GM19193 (cell line): ENCODE results near the gene DLG2.

ENCODE experiments used
- POLR2A ChIP-seq: IDR thresholded peaks from 4 replicates; pipeline ENCODE4 v1.6.1; 2011; ENCODE audit not compliant: insufficient read depth, insufficient read length; ENCODE audit errors: extremely low read depth

The DLG2 gene

GRCh38 chr11:85530634-85531033, 96.5 kb downstream of the DLG2 start:
- no peak for TF ChIP-seq POLR2A

GRCh38 chr11:85526564-85526963, 100.6 kb downstream of the DLG2 start:
- TF ChIP-seq POLR2A, result no peak

- no peak for TF ChIP-seq POLR2A
Measured at GRCh38 chr11:85525686-85526085, 101.5 kb downstream of the DLG2 start.

- no peak for TF ChIP-seq POLR2A
Measured at GRCh38 chr11:85517272-85517671, 109.9 kb downstream of the DLG2 start.

- TF ChIP-seq POLR2A, result no peak
Measured at GRCh38 chr11:85495918-85496317, 131.2 kb downstream of the DLG2 start.

- TF ChIP-seq POLR2A, result no peak
Measured at GRCh38 chr11:85494396-85494795, 132.7 kb downstream of the DLG2 start.

GRCh38 chr11:85485902-85486301, 141.2 kb downstream of the DLG2 start:
- no peak for TF ChIP-seq POLR2A

- no peak for TF ChIP-seq POLR2A
Measured at GRCh38 chr11:85483861-85484260, 143.3 kb downstream of the DLG2 start.

GRCh38 chr11:85481862-85482261, 145.3 kb downstream of the DLG2 start:
- TF ChIP-seq POLR2A, result no peak

- no peak for TF ChIP-seq POLR2A
Measured at GRCh38 chr11:85475660-85476517, 151.3 kb downstream of the DLG2 start.

- no peak for TF ChIP-seq POLR2A
Measured at GRCh38 chr11:85472953-85473352, 154.2 kb downstream of the DLG2 start.

- TF ChIP-seq POLR2A, result no peak
Measured at GRCh38 chr11:85464283-85464682, 162.9 kb downstream of the DLG2 start.

GRCh38 chr11:85459304-85459703, 167.8 kb downstream of the DLG2 start:
- TF ChIP-seq POLR2A, result no peak

- no peak for TF ChIP-seq POLR2A
Measured at GRCh38 chr11:85444479-85444878, 182.7 kb downstream of the DLG2 start.

GRCh38 chr11:85440273-85440672, 186.9 kb downstream of the DLG2 start:
- no peak for TF ChIP-seq POLR2A

GRCh38 chr11:85438328-85438727, 188.8 kb downstream of the DLG2 start:
- TF ChIP-seq POLR2A, result no peak

GRCh38 chr11:85431319-85431718, 195.8 kb downstream of the DLG2 start:
- TF ChIP-seq POLR2A, result no peak

GRCh38 chr11:85423794-85424193, 203.3 kb downstream of the DLG2 start:
- no peak for TF ChIP-seq POLR2A

GRCh38 chr11:85423316-85423715, 203.8 kb downstream of the DLG2 start:
- TF ChIP-seq POLR2A, result no peak
